AG08395 (cell line): ENCODE measurements around the gene LTN1.
A peak's percentile ranks its signal among the peaks of the same experiment; 100 is the strongest.

Source experiments
- DNase-seq: peaks from one replicate; pipeline ENCODE4 v3.0.0; 2012; ENCODE audit warnings: mixed read lengths, low spot score

LTN1 gene

GRCh38 chr21:28927130-28927529 lies 65.5 kb downstream of the LTN1 start:
- DNase-seq: no peak

GRCh38 chr21:28923439-28923975 lies 69.2 kb downstream of the LTN1 start:
- DNase-seq: no peak

GRCh38 chr21:28922368-28922767 lies 70.3 kb downstream of the LTN1 start:
- DNase-seq: no peak

- no peak for DNase-seq
These were observed 76.4 kb downstream of the LTN1 start for GRCh38 chr21:28916150-28916893.

GRCh38 chr21:28913071-28913470 lies 79.6 kb downstream of the LTN1 start:
- no peak for DNase-seq

GRCh38 chr21:28910280-28910887 lies 82.3 kb downstream of the LTN1 start:
- no peak for DNase-seq

GRCh38 chr21:28908351-28908750 lies 84.3 kb downstream of the LTN1 start:
- DNase-seq: no peak

- DNase-seq: no peak
These were observed 85.8 kb downstream of the LTN1 start for GRCh38 chr21:28906841-28907240.

GRCh38 chr21:28906236-28906635 lies 86.4 kb downstream of the LTN1 start:
- no peak for DNase-seq

- no peak for DNase-seq
These were observed 87.7 kb downstream of the LTN1 start for GRCh38 chr21:28904961-28905435.

GRCh38 chr21:28903448-28903847 lies 89.2 kb downstream of the LTN1 start:
- DNase-seq: no peak

GRCh38 chr21:28900481-28900880 lies 92.2 kb downstream of the LTN1 start:
- DNase-seq: no peak

GRCh38 chr21:28899744-28900143 lies 92.9 kb downstream of the LTN1 start:
- DNase-seq: no peak

GRCh38 chr21:28899220-28899619 lies 93.5 kb downstream of the LTN1 start:
- DNase-seq: no peak

GRCh38 chr21:28893687-28894086 lies 99.0 kb downstream of the LTN1 start:
- no peak for DNase-seq

- DNase-seq: no peak
These were observed 100.2 kb downstream of the LTN1 start for GRCh38 chr21:28892199-28893111.

- DNase-seq: peak; percentile 46
These were observed 106.9 kb downstream of the LTN1 start for GRCh38 chr21:28885853-28886177.

- DNase-seq: peak; percentile 98
These were observed 107.5 kb downstream of the LTN1 start for GRCh38 chr21:28884976-28885852.

GRCh38 chr21:28884481-28884880 lies 108.2 kb downstream of the LTN1 start:
- no peak for DNase-seq

GRCh38 chr21:28883931-28884330 lies 108.7 kb downstream of the LTN1 start:
- DNase-seq: no peak

- no peak for DNase-seq
These were observed 110.3 kb downstream of the LTN1 start for GRCh38 chr21:28882345-28882744.
